ENCODE data around the gene TBL1X. TPM values are rescaled to one million over a fixed set of nuclear protein-coding genes. Genes with fewer than 3 reads are reported as not detected.
"Not testable (repeated sequence)": the region's sequence is repeated elsewhere in the genome, so short reads cannot be mapped to it uniquely, and the experiment has no call there.

TBL1X gene
- total RNA-seq, 1 experiment from 2014 or later, result 15.0 TPM

- Mint-ChIP-seq H3K4me3 (ENCODE audit: unreplicated experiment) (no peak overlapping the region), H3K9me3 (ENCODE audit: unreplicated experiment) (no peaks in the 10 kb centered on the region)
These were observed 8.4 kb upstream of the TBL1X start for GRCh38 chrX:9456250-9457074.

GRCh38 chrX:9458034-9458433 is 6.8 kb upstream of the TBL1X start:
- H3K4me1 Mint-ChIP-seq (ENCODE audit: insufficient read depth, unreplicated experiment); H3K9me3 Mint-ChIP-seq (ENCODE audit: unreplicated experiment); H3K27ac Mint-ChIP-seq (ENCODE audit: low read depth, unreplicated experiment); H3K4me3 Mint-ChIP-seq (ENCODE audit: unreplicated experiment); H3K27me3 Mint-ChIP-seq (ENCODE audit: insufficient read depth, unreplicated experiment); POLR2A ChIA-PET; H3K36me3 Mint-ChIP-seq (ENCODE audit: insufficient read depth, unreplicated experiment); BruUV-seq (replicated peaks); intact Hi-C loops (cut with micrococcal nuclease); DNase-seq (ENCODE audit: unreplicated experiment); CTCF ChIA-PET: not testable (repeated sequence)

More at GRCh38 chrX:9456250-9457074, 8.4 kb upstream of the TBL1X start:
- Mint-ChIP-seq H3K4me1 (ENCODE audit: insufficient read depth, unreplicated experiment) (no peaks in the 10 kb centered on the region), H3K27me3 (ENCODE audit: insufficient read depth, unreplicated experiment) (no peaks in the 10 kb centered on the region), H3K27ac (ENCODE audit: low read depth, unreplicated experiment) (no peak overlapping the region), H3K36me3 (ENCODE audit: insufficient read depth, unreplicated experiment) (no peaks in the 10 kb centered on the region)
- no TSS peak for BruUV-seq (replicated peaks)
- TF ChIP-seq CTCF (IDR thresholded peaks at IDR 0.05; ENCODE audit: unreplicated experiment), result no peak
- ChIA-PET CTCF (no interaction called here), POLR2A (no interaction called here)
- intact Hi-C loops (cut with micrococcal nuclease), result no loop called here
- DNase-seq (ENCODE audit: unreplicated experiment), result no peak

- CTCF ChIA-PET, result no interaction called here
- Mint-ChIP-seq H3K27me3 (ENCODE audit: insufficient read depth, unreplicated experiment) (no peaks in the 10 kb centered on the region), H3K36me3 (ENCODE audit: insufficient read depth, unreplicated experiment) (peaks cover 6% of the 10 kb centered on the region), H3K4me3 (ENCODE audit: unreplicated experiment) (no peak overlapping the region), H3K9me3 (ENCODE audit: unreplicated experiment) (no peaks in the 10 kb centered on the region), H3K4me1 (ENCODE audit: insufficient read depth, unreplicated experiment) (peaks cover 8% of the 10 kb centered on the region), H3K27ac (ENCODE audit: low read depth, unreplicated experiment) (no peak overlapping the region)
- DNase-seq (ENCODE audit: unreplicated experiment), result no peak
- TF ChIP-seq CTCF (IDR thresholded peaks at IDR 0.05; ENCODE audit: unreplicated experiment), result no peak
- no TSS peak for BruUV-seq (replicated peaks)
- POLR2A ChIA-PET, result no interaction called here
- intact Hi-C loops (cut with micrococcal nuclease), result no loop called here
These were observed 6.3 kb upstream of the TBL1X start for GRCh38 chrX:9458516-9459078.

- ChIA-PET POLR2A (no interaction called here), CTCF (no interaction called here)
- no peak for TF ChIP-seq CTCF (IDR thresholded peaks at IDR 0.05; ENCODE audit: unreplicated experiment)
- Mint-ChIP-seq H3K4me3 (ENCODE audit: unreplicated experiment) (no peak overlapping the region), H3K9me3 (ENCODE audit: unreplicated experiment) (no peaks in the 10 kb centered on the region), H3K27ac (ENCODE audit: low read depth, unreplicated experiment) (no peak overlapping the region), H3K4me1 (ENCODE audit: insufficient read depth, unreplicated experiment) (peaks cover 14% of the 10 kb centered on the region), H3K36me3 (ENCODE audit: insufficient read depth, unreplicated experiment) (peaks cover 6% of the 10 kb centered on the region), H3K27me3 (ENCODE audit: insufficient read depth, unreplicated experiment) (no peaks in the 10 kb centered on the region)
- no peak for DNase-seq (ENCODE audit: unreplicated experiment)
- no TSS peak for BruUV-seq (replicated peaks)
- intact Hi-C loops (cut with micrococcal nuclease), result no loop called here
These were observed 5.6 kb upstream of the TBL1X start for GRCh38 chrX:9459186-9459748.
